CD4-positive, alpha-beta memory T cell (primary cell): ENCODE results near the gene MED27. TPM values are rescaled to one million over a fixed set of nuclear protein-coding genes. Genes with fewer than 3 reads are reported as not detected.

ENCODE experiments used
- CTCF ChIA-PET: fragments of 350-600 bp; sonication (Branson Sonifier 250); formaldehyde crosslinking; loops from one replicate; lab custom pipeline; 2021; ENCODE audit warnings: inconsistent platforms; ENCODE audit not compliant: partially characterized antibody; lab: Charles Lee
- POLR2A ChIA-PET: fragments of 350-600 bp; sonication (Branson Sonifier 250); formaldehyde crosslinking; loops from one replicate; lab custom pipeline; 2021; ENCODE audit not compliant: partially characterized antibody; lab: Charles Lee
- DNase-seq, 5 donors: peaks; one replicate each; pipeline versions ENCODE4 v3.0.0 to v3.0.0-alpha.2; 2020 to 2022; ENCODE audit warnings: mixed read lengths in 1 of 5
- H3K27ac ChIP-seq: one replicate; pipeline ENCODE4 v1.7.0; 2013; ENCODE audit warnings: low read depth, low read length
- H3K27me3 ChIP-seq: 2 replicates; pipeline ENCODE4 v1.7.0; 2013; ENCODE audit warnings: mild to moderate bottlenecking, low read length, moderate library complexity; ENCODE audit not compliant: insufficient read depth
- H3K36me3 ChIP-seq: 2 replicates; pipeline ENCODE4 v1.7.0; 2013; ENCODE audit warnings: mild to moderate bottlenecking, low read length, moderate library complexity; ENCODE audit not compliant: insufficient read depth
- H3K4me1 ChIP-seq: 2 replicates; pipeline ENCODE4 v1.7.0; 2013; ENCODE audit warnings: mild to moderate bottlenecking, low read length, moderate library complexity; ENCODE audit not compliant: insufficient read depth
- H3K4me3 ChIP-seq, 2 donors: one replicate each; pipeline ENCODE4 v1.7.0; 2013; ENCODE audit warnings: low read length in 2 of 2, mild to moderate bottlenecking in 1 of 2
- H3K9me3 ChIP-seq, 2 donors: one replicate each; pipeline ENCODE4 v1.7.0; 2013; ENCODE audit warnings: low read length in 2 of 2, control low read depth in 1 of 2; ENCODE audit not compliant: control insufficient read depth in 1 of 2
- H3K27ac Mint-ChIP-seq, 7 donors: one replicate each; pipeline ENCODE4 v1.8.0; 2020 to 2021; ENCODE audit warnings: mixed read lengths in 7 of 7, mild to moderate bottlenecking in 6 of 7, inconsistent platforms in 3 of 7, moderate library complexity in 3 of 7
- H3K27me3 Mint-ChIP-seq, 2 donors: one replicate each; pipeline ENCODE4 v1.8.0; 2020 to 2021; ENCODE audit warnings: mixed read lengths in 2 of 2
- H3K36me3 Mint-ChIP-seq, 2 donors: one replicate each; pipeline ENCODE4 v1.8.0; 2020 to 2021; ENCODE audit warnings: mixed read lengths in 2 of 2, inconsistent platforms in 1 of 2, mild to moderate bottlenecking in 1 of 2
- H3K4me1 Mint-ChIP-seq, 4 donors: one replicate each; pipeline ENCODE4 v1.8.0; 2020 to 2021; ENCODE audit warnings: mixed read lengths in 4 of 4, mild to moderate bottlenecking in 1 of 4
- H3K4me3 Mint-ChIP-seq, 8 donors: one replicate each; pipeline ENCODE4 v1.8.0; 2020 to 2021; ENCODE audit warnings: mixed read lengths in 8 of 8, mild to moderate bottlenecking in 7 of 8, moderate library complexity in 6 of 8, inconsistent platforms in 3 of 8
- H3K9me3 Mint-ChIP-seq, 8 donors: one replicate each; pipeline ENCODE4 v1.8.0; 2020 to 2021; ENCODE audit warnings: mixed read lengths in 8 of 8, mild to moderate bottlenecking in 5 of 8, inconsistent platforms in 3 of 8, moderate library complexity in 1 of 8
- intact Hi-C: fragments of 100-400 bp; cut with micrococcal nuclease; formaldehyde crosslinking; loops from one replicate; pipeline ENCODE4 v1.15.1; 2023
- polyA plus RNA-seq, 2 donors: library from polyadenylated mRNA; unstranded; fragments of 300-500 nt; fragmentation: Illumina TruSeq; gene quantifications; one replicate each; pipeline ENCODE4 v1.2.3, GENCODE V29; 2021
- total RNA-seq, 2 experiments: library from RNA; stranded (reverse); gene quantifications; one replicate each; pipeline ENCODE4 v1.2.3, GENCODE V29; 2021

Gene MED27
- total and polyA plus RNA-seq, 4 experiments from 2014 or later, result 15.6 to 57.7 (median 29.3) TPM

- no peaks in the 10 kb centered on the region for H3K4me1 ChIP-seq
- ChIA-PET CTCF (no interaction called here), POLR2A (no interaction called here)
- no peaks in the 10 kb centered on the region for H3K27me3 ChIP-seq
- Mint-ChIP-seq H3K36me3 (peaks cover 0 to 2% of the 10 kb centered on the region in 2 donors), H3K4me3 (no peak overlapping the region), H3K27ac (no peak overlapping the region), H3K9me3 (peaks cover 0 to 1% (median 0%) of the 10 kb centered on the region in 8 donors), H3K27me3 (peaks cover 3 to 5% of the 10 kb centered on the region in 2 donors), H3K4me1 (peaks cover 0 to 5% (median 2%) of the 10 kb centered on the region in 4 donors)
- intact Hi-C loops, result no loop called here
- DNase-seq, result no peak
- H3K4me3 ChIP-seq, result no peak overlapping the region
- H3K36me3 ChIP-seq, result no peaks in the 10 kb centered on the region
- H3K27ac ChIP-seq, result no peak overlapping the region
- H3K9me3 ChIP-seq, result no peaks in the 10 kb centered on the region
These were observed 230.3 kb downstream of the MED27 start for GRCh38 chr9:131849391-131849790.

- H3K27me3 Mint-ChIP-seq, result peaks cover 3 to 5% of the 10 kb centered on the region in 2 donors
- Histone ChIP-seq H3K4me1 (no peaks in the 10 kb centered on the region), H3K9me3 (no peaks in the 10 kb centered on the region), H3K27ac (no peak overlapping the region), H3K4me3 (no peak overlapping the region), H3K36me3 (no peaks in the 10 kb centered on the region), H3K27me3 (no peaks in the 10 kb centered on the region)
- intact Hi-C loops, result no loop called here
- no peak for DNase-seq
- peak overlapping the region in 1 of 8 donors; percentile 32 for H3K4me3 Mint-ChIP-seq
- ChIA-PET CTCF (no interaction called here), POLR2A (no interaction called here)
- H3K27ac Mint-ChIP-seq, result no peak overlapping the region
- peaks cover 0 to 1% (median 0%) of the 10 kb centered on the region in 8 donors for H3K9me3 Mint-ChIP-seq
- H3K4me1 Mint-ChIP-seq, result peaks cover 0 to 5% (median 2%) of the 10 kb centered on the region in 4 donors
- H3K36me3 Mint-ChIP-seq, result peaks cover 0 to 2% of the 10 kb centered on the region in 2 donors
These were observed 231.0 kb downstream of the MED27 start for GRCh38 chr9:131848570-131849160.

- Histone ChIP-seq H3K4me3 (no peak overlapping the region), H3K4me1 (no peaks in the 10 kb centered on the region), H3K36me3 (no peaks in the 10 kb centered on the region), H3K27ac (no peak overlapping the region), H3K27me3 (no peaks in the 10 kb centered on the region), H3K9me3 (no peaks in the 10 kb centered on the region)
- intact Hi-C loops, result no loop called here
- Mint-ChIP-seq H3K36me3 (peaks cover 0 to 2% of the 10 kb centered on the region in 2 donors), H3K4me3 (no peak overlapping the region), H3K9me3 (peaks cover 0 to 1% (median 0%) of the 10 kb centered on the region in 8 donors), H3K4me1 (peaks cover 0 to 10% (median 1%) of the 10 kb centered on the region in 4 donors), H3K27me3 (peaks cover 5 to 7% of the 10 kb centered on the region in 2 donors), H3K27ac (peak overlapping the region in 1 of 7 donors; percentile 14)
- CTCF ChIA-PET, result no interaction called here
- no peak for DNase-seq
- POLR2A ChIA-PET, result no interaction called here
These were observed 231.9 kb downstream of the MED27 start for GRCh38 chr9:131847665-131848354.

- no peaks in the 10 kb centered on the region for H3K36me3 Mint-ChIP-seq
- ChIA-PET POLR2A (no interaction called here), CTCF (interaction anchor here (0.7 kb wide), 1 partner anchor 391 kb away, joined by 3 read pairs; no protein-coding TSS in a partner anchor)
- H3K36me3 ChIP-seq, result no peaks in the 10 kb centered on the region
- no peaks in the 10 kb centered on the region for H3K27me3 ChIP-seq
- peak overlapping the region in 2 of 8 donors; percentile 2 to 39 for H3K4me3 Mint-ChIP-seq
- no peak overlapping the region for H3K4me3 ChIP-seq
- no peaks in the 10 kb centered on the region for H3K9me3 ChIP-seq
- H3K9me3 Mint-ChIP-seq, result peaks cover 0 to 3% (median 0%) of the 10 kb centered on the region in 8 donors
- H3K27me3 Mint-ChIP-seq, result peaks cover 5 to 7% of the 10 kb centered on the region in 2 donors
- no peak overlapping the region for H3K27ac ChIP-seq
- no peak overlapping the region for H3K27ac Mint-ChIP-seq
- H3K4me1 Mint-ChIP-seq, result peaks cover 0 to 12% (median 1%) of the 10 kb centered on the region in 4 donors
- no peak for DNase-seq
- H3K4me1 ChIP-seq, result peaks cover 1% of the 10 kb centered on the region
- intact Hi-C loops, result no loop called here
These were observed 234.1 kb downstream of the MED27 start for GRCh38 chr9:131845305-131846298.

- ChIA-PET POLR2A (no interaction called here), CTCF (no interaction called here)
- Histone ChIP-seq H3K4me1 (peaks cover 10% of the 10 kb centered on the region), H3K4me3 (no peak overlapping the region), H3K27me3 (no peaks in the 10 kb centered on the region), H3K36me3 (no peaks in the 10 kb centered on the region), H3K27ac (no peak overlapping the region), H3K9me3 (no peaks in the 10 kb centered on the region)
- no peaks in the 10 kb centered on the region for H3K36me3 Mint-ChIP-seq
- intact Hi-C loops, result no loop called here
- no peak for DNase-seq
- peaks cover 0 to 3% (median 0%) of the 10 kb centered on the region in 8 donors for H3K9me3 Mint-ChIP-seq
- H3K27ac Mint-ChIP-seq, result no peak overlapping the region
- peaks cover 0 to 21% (median 8%) of the 10 kb centered on the region in 4 donors for H3K4me1 Mint-ChIP-seq
- H3K4me3 Mint-ChIP-seq, result no peak overlapping the region
- peaks cover 5 to 9% of the 10 kb centered on the region in 2 donors for H3K27me3 Mint-ChIP-seq
These were observed 234.9 kb downstream of the MED27 start for GRCh38 chr9:131844745-131845118.

- CTCF ChIA-PET, result no interaction called here
- H3K9me3 Mint-ChIP-seq, result peaks cover 0 to 3% (median 0%) of the 10 kb centered on the region in 8 donors
- intact Hi-C loops, result no loop called here
- DNase-seq, result no peak
- H3K27ac Mint-ChIP-seq, result no peak overlapping the region
- Histone ChIP-seq H3K9me3 (no peaks in the 10 kb centered on the region), H3K36me3 (no peaks in the 10 kb centered on the region), H3K4me1 (peaks cover 15% of the 10 kb centered on the region), H3K27ac (no peak overlapping the region), H3K27me3 (no peaks in the 10 kb centered on the region), H3K4me3 (no peak overlapping the region)
- no peak overlapping the region for H3K4me3 Mint-ChIP-seq
- H3K27me3 Mint-ChIP-seq, result peaks cover 5 to 9% of the 10 kb centered on the region in 2 donors
- H3K36me3 Mint-ChIP-seq, result no peaks in the 10 kb centered on the region
- peaks cover 3 to 26% (median 11%) of the 10 kb centered on the region in 4 donors for H3K4me1 Mint-ChIP-seq
- POLR2A ChIA-PET, result no interaction called here
These were observed 235.5 kb downstream of the MED27 start for GRCh38 chr9:131843989-131844744.
